Muscle layer of duodenum (tissue), 2 donors: ENCODE measurements around the gene PADI4.

Source experiments
- H3K27ac ChIP-seq: one replicate; pipeline ENCODE4 v1.7.0; 2013; ENCODE audit warnings: mild to moderate bottlenecking, low read length
- H3K27me3 ChIP-seq: one replicate; pipeline ENCODE4 v1.7.0; 2013; ENCODE audit warnings: low read depth, mild to moderate bottlenecking, control low read depth, low read length
- H3K36me3 ChIP-seq, 2 donors: one replicate each; pipeline ENCODE4 v1.7.0; 2013; ENCODE audit warnings: low read length in 2 of 2, control low read depth in 1 of 2, mild to moderate bottlenecking in 1 of 2; ENCODE audit not compliant: insufficient read depth in 2 of 2, control insufficient read depth in 1 of 2
- H3K4me1 ChIP-seq, 2 donors: one replicate each; pipeline ENCODE4 v1.7.0; 2013; ENCODE audit warnings: low read length in 2 of 2, mild to moderate bottlenecking in 2 of 2, control low read depth in 1 of 2, moderate library complexity in 1 of 2; ENCODE audit not compliant: insufficient read depth in 2 of 2, control insufficient read depth in 1 of 2
- H3K4me3 ChIP-seq, 2 donors: one replicate each; pipeline ENCODE4 v1.7.0; 2013; ENCODE audit warnings: low read length in 2 of 2, low read depth in 1 of 2, mild to moderate bottlenecking in 1 of 2
- H3K9me3 ChIP-seq, 2 donors: one replicate each; pipeline ENCODE4 v1.7.0; 2013; ENCODE audit warnings: low read length in 2 of 2, control low read depth in 1 of 2, mild to moderate bottlenecking in 1 of 2; ENCODE audit not compliant: control insufficient read depth in 1 of 2
- donor health status: healthy.

The PADI4 gene

DNA sequence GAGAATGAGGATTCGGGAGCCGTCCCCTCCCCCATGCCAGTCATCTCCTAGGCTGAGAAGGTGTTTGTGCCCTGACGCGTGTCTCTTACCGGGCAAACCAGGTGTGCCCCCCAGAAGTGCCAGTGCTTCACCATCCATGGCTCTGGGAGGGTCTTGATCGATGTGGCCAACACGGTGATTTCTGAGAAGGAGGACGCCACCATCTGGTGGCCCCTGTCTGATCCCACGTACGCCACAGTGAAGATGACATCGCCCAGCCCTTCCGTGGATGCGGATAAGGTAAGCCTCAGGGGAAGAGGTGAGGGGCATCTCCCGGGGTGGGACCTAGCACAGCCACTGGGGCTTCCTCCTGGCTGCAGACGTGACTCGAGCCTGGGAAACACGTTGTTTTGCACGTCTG is 65.0 kb downstream of the PADI4 start:
- Histone ChIP-seq H3K27ac (no peak overlapping the region), H3K27me3 (no peaks in the 10 kb centered on the region), H3K9me3 (no peaks in the 10 kb centered on the region), H3K36me3 (no peaks in the 10 kb centered on the region), H3K4me3 (no peak overlapping the region), H3K4me1 (no peaks in the 10 kb centered on the region)

DNA sequence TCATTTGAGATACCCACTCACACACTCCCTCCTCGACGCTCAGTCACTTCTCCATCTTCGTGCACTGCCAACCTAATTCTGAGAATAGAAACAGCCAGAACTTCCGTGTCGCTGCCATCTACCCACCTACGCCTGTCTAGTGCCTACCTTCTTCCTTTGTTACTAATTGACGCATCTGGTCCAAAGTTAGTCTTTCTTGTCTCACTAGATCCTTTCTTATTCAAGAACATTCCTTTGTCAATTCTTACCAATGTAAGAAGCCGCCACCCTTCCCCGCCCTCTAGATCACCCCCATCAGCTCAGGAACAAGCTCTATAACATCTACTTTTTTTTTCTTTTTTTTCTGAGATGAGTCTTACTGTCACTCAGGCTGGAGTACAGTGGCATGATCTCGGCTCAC is 67.7 kb downstream of the PADI4 start:
- Histone ChIP-seq H3K4me3 (no peak overlapping the region), H3K27ac (no peak overlapping the region), H3K36me3 (no peaks in the 10 kb centered on the region), H3K4me1 (no peaks in the 10 kb centered on the region), H3K27me3 (no peaks in the 10 kb centered on the region), H3K9me3 (no peaks in the 10 kb centered on the region)

DNA sequence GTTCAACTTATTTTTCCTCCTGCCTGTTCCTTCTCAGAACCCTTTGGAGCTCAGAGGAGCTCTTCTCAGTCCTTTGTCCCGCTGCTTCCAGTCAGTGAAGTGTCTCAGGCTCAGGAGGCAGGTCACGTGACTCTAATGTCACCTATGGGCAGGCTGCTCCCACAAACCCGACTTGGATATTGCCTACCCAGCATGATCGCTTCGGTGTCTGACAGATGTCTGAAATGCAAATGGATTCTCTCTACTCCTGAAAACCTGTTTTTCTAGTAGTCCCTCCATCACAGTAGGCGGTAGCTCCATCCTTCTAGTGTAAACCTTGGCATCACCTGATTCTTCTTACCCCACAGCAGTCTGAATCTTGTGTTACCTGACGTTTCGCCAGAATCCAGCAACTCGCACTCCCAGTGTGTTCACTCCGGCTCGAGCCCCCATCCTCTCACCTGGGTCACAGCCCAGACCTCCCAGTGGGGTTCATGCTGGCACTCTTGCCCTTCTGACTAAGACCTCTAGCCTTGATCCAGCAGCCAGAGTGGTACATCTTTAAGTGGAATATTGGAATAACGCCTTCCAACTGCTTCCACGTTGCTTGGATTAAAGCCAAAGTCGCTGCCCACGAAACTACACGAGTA is 69.4 kb downstream of the PADI4 start:
- H3K4me1 ChIP-seq, result no peaks in the 10 kb centered on the region
- no peaks in the 10 kb centered on the region for H3K9me3 ChIP-seq
- no peak overlapping the region for H3K4me3 ChIP-seq
- no peaks in the 10 kb centered on the region for H3K36me3 ChIP-seq
- no peak overlapping the region for H3K27ac ChIP-seq
- H3K27me3 ChIP-seq, result no peaks in the 10 kb centered on the region

DNA sequence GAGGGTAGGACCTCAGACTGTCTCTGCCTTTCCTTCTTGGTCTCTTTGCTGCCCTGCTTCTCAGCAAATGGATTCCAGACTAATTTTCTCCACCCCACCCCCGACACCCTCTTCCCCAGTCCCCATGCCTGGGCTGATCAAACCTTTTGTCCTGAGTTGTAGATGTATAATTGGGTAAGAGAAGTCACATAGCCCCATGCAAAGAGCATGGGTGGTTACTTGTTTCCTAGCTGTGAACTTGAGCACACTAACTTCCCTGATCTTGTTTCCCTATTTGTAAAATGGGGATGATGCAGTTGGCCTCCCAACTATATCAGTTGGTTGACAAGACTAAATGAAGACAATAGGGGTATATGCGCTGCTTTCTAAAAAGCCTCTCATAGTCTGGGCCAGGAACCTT is 73.2 kb downstream of the PADI4 start:
- H3K4me3 ChIP-seq, result no peak overlapping the region
- H3K9me3 ChIP-seq, result no peaks in the 10 kb centered on the region
- H3K36me3 ChIP-seq, result no peaks in the 10 kb centered on the region
- H3K27me3 ChIP-seq, result no peaks in the 10 kb centered on the region
- no peaks in the 10 kb centered on the region for H3K4me1 ChIP-seq
- H3K27ac ChIP-seq, result no peak overlapping the region

DNA sequence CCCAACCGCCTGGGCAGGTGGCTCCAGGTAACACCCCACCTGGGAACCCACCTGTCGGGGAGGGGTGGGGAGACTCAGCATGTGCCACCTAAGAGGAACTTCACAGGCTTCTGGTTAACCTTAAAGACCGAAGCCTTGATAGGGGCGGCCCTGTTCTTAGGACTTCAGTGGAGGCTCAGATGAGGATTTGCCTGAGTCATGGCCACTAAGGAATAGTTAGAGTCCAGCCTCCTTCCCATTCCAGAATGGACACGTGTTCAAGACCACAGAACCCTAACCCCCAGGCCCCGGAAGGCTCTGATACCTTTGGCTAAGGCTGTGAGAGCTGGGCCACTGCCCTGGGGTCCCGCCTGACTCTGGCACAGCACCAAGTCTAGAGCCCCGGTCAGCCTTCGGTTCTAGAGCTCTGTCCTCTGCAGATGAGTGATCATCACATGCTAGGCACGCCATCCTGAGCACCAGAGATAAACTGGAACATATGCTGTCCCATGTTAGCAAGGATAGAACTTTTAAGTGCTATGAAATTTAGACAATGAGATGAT is 84.3 kb downstream of the PADI4 start:
- no peaks in the 10 kb centered on the region for H3K27me3 ChIP-seq
- no peak overlapping the region for H3K4me3 ChIP-seq
- no peaks in the 10 kb centered on the region for H3K9me3 ChIP-seq
- no peaks in the 10 kb centered on the region for H3K36me3 ChIP-seq
- H3K27ac ChIP-seq, result no peak overlapping the region
- H3K4me1 ChIP-seq, result no peaks in the 10 kb centered on the region

DNA sequence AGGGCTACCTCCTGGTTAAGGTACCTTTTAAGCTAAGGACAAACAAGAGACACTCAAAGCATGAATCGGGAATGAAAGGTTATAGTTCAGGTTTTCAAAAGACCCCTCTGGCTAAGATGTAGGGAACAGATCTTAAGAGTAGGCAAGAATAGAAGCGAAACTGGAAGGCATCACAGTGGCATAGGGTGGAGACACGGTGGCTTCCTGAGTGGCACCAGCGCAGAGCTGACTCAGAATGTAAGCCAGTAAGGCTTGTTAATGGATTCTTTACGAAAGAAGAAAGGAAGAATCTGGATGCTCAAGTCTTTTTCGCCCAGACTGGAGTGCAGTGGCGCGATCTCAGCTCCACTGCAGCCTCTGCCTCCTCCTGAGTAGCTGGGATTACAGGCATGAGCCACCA is 85.2 kb downstream of the PADI4 start:
- no peak overlapping the region for H3K4me3 ChIP-seq
- no peak overlapping the region for H3K27ac ChIP-seq
- H3K9me3 ChIP-seq, result no peaks in the 10 kb centered on the region
- no peaks in the 10 kb centered on the region for H3K27me3 ChIP-seq
- H3K36me3 ChIP-seq, result no peaks in the 10 kb centered on the region
- H3K4me1 ChIP-seq, result no peaks in the 10 kb centered on the region

DNA sequence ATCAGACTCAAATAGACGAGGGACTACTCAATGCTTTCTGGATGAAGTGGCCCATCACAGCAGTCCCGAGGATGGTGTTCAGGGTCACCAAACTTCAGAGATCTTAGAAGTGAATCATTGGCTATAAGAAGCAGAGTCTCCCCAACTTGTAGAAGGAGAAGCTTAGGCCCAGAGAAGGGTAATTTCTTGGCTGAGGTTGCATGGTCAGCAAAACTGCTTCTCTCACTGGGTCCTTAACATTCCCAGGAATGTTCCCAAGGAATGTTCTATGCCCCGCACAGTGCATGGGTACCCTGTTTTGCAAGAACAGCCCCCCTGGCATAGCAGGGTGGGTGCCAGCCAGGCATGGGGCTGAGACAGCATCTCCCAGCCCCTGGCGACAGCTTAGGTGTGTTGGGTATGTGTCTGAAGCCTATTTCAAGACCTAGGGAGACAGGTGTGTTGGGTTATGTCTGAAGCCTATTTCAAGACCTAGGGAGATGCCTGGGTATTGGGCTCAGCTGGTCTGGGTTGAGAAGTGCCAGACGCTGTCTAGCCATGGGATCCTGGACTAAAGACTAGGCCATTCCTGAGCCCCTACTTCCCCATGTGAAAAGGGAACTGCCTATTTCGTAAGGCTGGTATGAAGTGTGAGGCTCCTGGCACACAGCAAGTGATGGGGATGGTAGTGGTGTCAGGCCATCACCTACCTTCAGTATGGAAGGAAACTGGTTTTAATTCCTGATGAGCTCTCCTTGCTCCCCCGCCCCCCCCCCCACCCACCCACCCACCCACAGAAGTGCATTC is 90.1 kb downstream of the PADI4 start:
- Histone ChIP-seq H3K4me1 (no peaks in the 10 kb centered on the region), H3K27me3 (no peaks in the 10 kb centered on the region), H3K36me3 (no peaks in the 10 kb centered on the region), H3K4me3 (no peak overlapping the region), H3K27ac (no peak overlapping the region), H3K9me3 (no peaks in the 10 kb centered on the region)

DNA sequence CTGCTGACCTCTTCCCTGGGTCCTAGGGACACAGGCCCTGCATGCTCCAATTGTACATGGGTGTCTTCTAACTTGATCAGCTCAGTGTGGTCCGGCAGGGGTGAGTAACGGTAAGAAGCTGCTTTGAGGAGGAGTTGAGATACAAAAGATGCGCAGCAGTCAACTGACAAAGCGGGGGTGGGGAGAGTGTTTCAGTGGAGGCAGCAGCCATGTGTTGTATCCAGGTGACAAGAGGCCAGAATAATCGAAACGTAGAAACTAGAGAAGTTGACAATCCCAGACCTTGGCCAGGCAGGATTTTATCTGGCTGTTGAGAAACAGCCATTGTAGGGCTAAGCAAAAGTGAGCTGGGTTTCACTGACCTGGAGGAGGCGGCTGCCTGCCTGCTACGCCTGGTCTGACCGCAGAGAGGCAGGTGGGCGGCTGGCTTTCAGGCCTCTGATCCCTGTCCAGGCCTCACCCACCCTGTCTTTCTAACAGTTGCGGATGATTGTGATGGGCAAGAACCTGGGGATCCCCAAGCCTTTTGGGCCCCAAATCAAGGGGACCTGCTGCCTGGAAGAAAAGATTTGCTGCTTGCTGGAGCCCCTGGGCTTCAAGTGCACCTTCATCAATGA is 92.8 kb downstream of the PADI4 start:
- no peak overlapping the region for H3K27ac ChIP-seq
- H3K9me3 ChIP-seq, result no peaks in the 10 kb centered on the region
- no peak overlapping the region for H3K4me3 ChIP-seq
- H3K36me3 ChIP-seq, result no peaks in the 10 kb centered on the region
- H3K27me3 ChIP-seq, result no peaks in the 10 kb centered on the region
- no peaks in the 10 kb centered on the region for H3K4me1 ChIP-seq

DNA sequence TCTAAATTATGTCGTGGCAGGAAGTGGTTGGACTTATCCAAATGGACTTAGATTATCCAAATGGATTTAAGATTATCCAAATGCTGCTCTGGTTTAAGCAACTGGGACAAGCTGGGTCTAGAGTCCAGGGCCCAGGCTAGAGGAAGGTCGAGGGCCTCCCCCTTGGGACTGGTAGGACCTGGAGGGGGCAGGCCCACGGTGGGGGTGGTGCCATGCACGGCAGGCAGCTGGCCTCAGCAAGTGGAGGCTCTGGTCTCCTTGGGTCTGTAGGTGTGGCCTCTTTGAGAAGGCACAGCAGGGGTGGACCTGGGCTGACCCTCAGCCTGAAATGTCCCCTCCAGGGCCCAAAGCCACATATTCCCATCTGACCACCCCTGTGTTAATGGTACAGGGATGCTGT is 93.8 kb downstream of the PADI4 start:
- Histone ChIP-seq H3K27me3 (no peaks in the 10 kb centered on the region), H3K9me3 (no peaks in the 10 kb centered on the region), H3K4me1 (no peaks in the 10 kb centered on the region), H3K27ac (no peak overlapping the region), H3K4me3 (no peak overlapping the region), H3K36me3 (no peaks in the 10 kb centered on the region)

DNA sequence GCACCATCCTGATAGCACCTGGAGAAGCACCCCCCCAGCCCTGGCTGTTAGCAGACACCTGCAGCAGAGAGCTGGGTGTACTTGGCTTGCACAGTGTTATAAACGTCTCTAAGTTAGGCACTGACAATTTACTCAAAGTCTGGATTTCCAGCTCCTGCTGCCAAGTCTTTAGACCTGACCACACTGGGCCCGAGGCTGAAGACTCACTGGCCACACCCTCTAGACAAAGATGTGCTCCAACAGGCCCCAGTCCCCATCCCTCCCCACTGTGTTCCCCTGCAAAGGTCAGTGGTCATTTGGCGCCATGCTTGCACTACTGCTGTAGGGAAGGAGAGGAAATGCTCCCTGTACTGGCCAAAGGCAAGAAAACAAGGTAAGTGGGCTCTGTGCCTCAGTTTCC is 95.1 kb downstream of the PADI4 start:
- H3K27me3 ChIP-seq, result no peaks in the 10 kb centered on the region

DNA sequence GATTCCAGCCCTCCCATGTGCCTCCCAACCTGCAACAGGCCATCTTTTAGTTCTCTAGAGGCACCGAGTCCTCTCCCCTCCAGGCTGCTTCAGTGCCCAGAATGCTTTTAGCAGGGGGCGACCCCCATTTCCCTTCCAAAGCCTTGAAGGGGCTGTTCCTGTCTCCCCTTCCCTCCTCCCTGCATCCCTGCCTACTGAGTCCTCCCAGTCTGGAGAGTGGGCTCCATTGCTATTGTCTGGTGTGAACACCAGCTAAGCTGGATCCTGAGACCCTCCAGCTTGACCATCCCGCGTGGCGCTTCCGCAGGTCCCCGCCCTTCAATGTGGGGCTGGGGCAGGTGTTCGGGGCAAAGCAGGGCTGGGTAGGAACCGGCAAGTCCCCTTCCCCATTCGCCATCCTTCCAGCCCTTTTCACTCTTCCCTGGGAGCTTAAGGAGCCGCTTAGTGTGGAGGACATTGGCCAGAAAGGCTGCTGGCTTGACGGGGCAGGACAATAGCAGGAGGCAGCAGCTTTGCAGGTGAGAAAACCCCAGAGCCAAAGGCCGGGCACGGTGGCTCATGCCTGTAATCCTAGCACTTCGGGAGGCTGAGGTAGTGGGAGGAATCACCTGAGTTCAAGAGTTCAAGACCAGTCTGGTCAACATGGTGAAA is 96.2 kb downstream of the PADI4 start:
- peaks cover 5 to 14% of the 10 kb centered on the region in 2 donors for H3K36me3 ChIP-seq
- H3K4me1 ChIP-seq, result no peaks in the 10 kb centered on the region
- no peak overlapping the region for H3K4me3 ChIP-seq
- H3K27ac ChIP-seq, result no peak overlapping the region
- no peaks in the 10 kb centered on the region for H3K9me3 ChIP-seq
- no peaks in the 10 kb centered on the region for H3K27me3 ChIP-seq

More for the DNA sequence above, 95.1 kb downstream of the PADI4 start:
- Histone ChIP-seq H3K9me3 (no peaks in the 10 kb centered on the region), H3K36me3 (peaks cover 0 to 3% of the 10 kb centered on the region in 2 donors), H3K4me1 (no peaks in the 10 kb centered on the region), H3K4me3 (no peak overlapping the region), H3K27ac (no peak overlapping the region)
